CD4-positive, alpha-beta T cell (primary cell): Measurements from ENCODE around the gene RB1. TPM values are rescaled to one million over a fixed set of nuclear protein-coding genes. Genes with fewer than 3 reads are reported as not detected.

ENCODE experiments used
- ATAC-seq: fragments of 200-7000 bp; cut with Tn5 transposase; one replicate; pipeline ENCODE4 v1.10.0; 2022; ENCODE audit warnings: mild to moderate bottlenecking; ENCODE audit not compliant: poor library complexity
- CTCF ChIA-PET: fragments of 350-600 bp; sonication (Branson Sonifier 250); formaldehyde crosslinking; loops from one replicate; lab custom pipeline; 2021; ENCODE audit warnings: antibody characterized with exemption, inconsistent platforms; lab: Charles Lee
- POLR2A ChIA-PET: fragments of 350-600 bp; sonication (Branson Sonifier 250); formaldehyde crosslinking; loops from one replicate; lab custom pipeline; 2021; ENCODE audit warnings: antibody characterized with exemption, inconsistent platforms; lab: Charles Lee
- DNase-seq, 14 experiments: peaks; one replicate each; pipeline ENCODE4 v3.0.0-alpha.2; 2013 to 2020; ENCODE audit warnings: mixed read lengths in 2 of 14
- H3K27ac ChIP-seq, 2 donors: one replicate each; pipeline versions ENCODE4 v1.5.1 to v1.7.0; 2013; ENCODE audit warnings: low read length in 2 of 2, low read depth in 1 of 2, mild to moderate bottlenecking in 1 of 2
- H3K27me3 ChIP-seq, 2 experiments: 1 replicate in 1 of 2; 2 replicates in 1 of 2; pipeline versions ENCODE4 v1.6.1 to v1.7.0; 2013; ENCODE audit warnings: low read length in 2 of 2, control low read depth in 1 of 2, mild to moderate bottlenecking in 1 of 2, moderate library complexity in 1 of 2; ENCODE audit not compliant: insufficient read depth in 2 of 2, control insufficient read depth in 1 of 2
- H3K36me3 ChIP-seq: one replicate; pipeline ENCODE4 v1.6.1; 2013; ENCODE audit warnings: low read length, control low read depth; ENCODE audit not compliant: insufficient read depth
- H3K4me1 ChIP-seq: one replicate; pipeline ENCODE4 v1.6.1; 2013; ENCODE audit warnings: low read length, control low read depth; ENCODE audit not compliant: insufficient read depth
- H3K4me3 ChIP-seq: one replicate; pipeline ENCODE4 v1.5.1; 2013; ENCODE audit warnings: mild to moderate bottlenecking, low read length, moderate library complexity
- H3K9me3 ChIP-seq, 2 experiments: 1 replicate in 1 of 2; 2 replicates in 1 of 2; pipeline versions ENCODE4 v1.6.1 to v1.7.0; 2013; ENCODE audit warnings: low read length in 2 of 2, mild to moderate bottlenecking in 2 of 2, control low read depth in 1 of 2, moderate library complexity in 1 of 2; ENCODE audit not compliant: control insufficient read depth in 1 of 2, insufficient read depth in 1 of 2
- H3K27ac Mint-ChIP-seq: one replicate; pipeline ENCODE4 v1.8.0; 2020; ENCODE audit warnings: mixed read lengths
- H3K27me3 Mint-ChIP-seq: one replicate; pipeline ENCODE4 v1.8.0; 2021; ENCODE audit warnings: mixed read lengths
- H3K36me3 Mint-ChIP-seq: one replicate; pipeline ENCODE4 v1.8.0; 2021; ENCODE audit warnings: low read depth, mixed read lengths
- H3K4me1 Mint-ChIP-seq: one replicate; pipeline ENCODE4 v1.8.0; 2021; ENCODE audit warnings: low read depth, mixed read lengths
- H3K4me3 Mint-ChIP-seq: one replicate; pipeline ENCODE4 v1.8.0; 2020; ENCODE audit warnings: mild to moderate bottlenecking, mixed read lengths
- H3K9me3 Mint-ChIP-seq: one replicate; pipeline ENCODE4 v1.8.0; 2020; ENCODE audit warnings: mixed read lengths
- intact Hi-C, 2 experiments: fragments of 100-400 bp; cut with DNase I in 1 of 2; cut with micrococcal nuclease in 1 of 2; formaldehyde crosslinking; loops; one replicate each; pipeline versions ENCODE4 v1.15.1 to v1.9.0; 2023 to 2025; cut with DNase I, micrococcal nuclease
- total RNA-seq, 174 experiments: library from RNA in 2 of 174; stranded (reverse) in 2 of 174; gene quantifications; one replicate each; pipeline ENCODE4 v1.2.3 and lab custom pipeline; 2021 to 2026
- TF ChIP-seq, protein P1 (sequence below): fragments of 200-600 bp; IDR thresholded peaks from one replicate; pipeline ENCODE4 v1.8.0; 2022; ENCODE audit warnings: antibody characterized with exemption, mild to moderate bottlenecking

Gene RB1
- total RNA-seq, 2 experiments from 2014 or later: 14.9 to 18.4 TPM

DNA sequence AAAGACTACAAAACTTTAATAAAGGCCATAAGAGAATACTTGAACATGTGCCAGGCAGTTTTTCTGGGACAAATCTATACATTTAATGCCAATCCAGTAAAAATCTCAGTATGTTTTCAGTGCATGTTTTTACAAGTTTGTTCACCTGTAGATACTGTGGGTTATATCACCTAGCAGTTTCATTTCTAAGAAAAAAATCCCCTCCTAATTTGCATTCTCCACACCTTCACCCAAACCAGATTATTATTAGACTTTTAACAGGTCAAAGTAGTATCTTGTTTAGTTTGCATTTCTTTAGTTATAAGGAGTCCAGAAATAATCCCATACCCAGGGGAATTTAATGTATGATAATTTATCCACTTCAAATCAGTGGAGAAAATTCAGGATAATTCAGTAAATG, 126.3 kb downstream of the RB1 start:
- peaks cover 44% of the 10 kb centered on the region for H3K4me1 Mint-ChIP-seq
- H3K27me3 Mint-ChIP-seq: no peaks in the 10 kb centered on the region
- Histone ChIP-seq H3K4me1 (peaks cover 11% of the 10 kb centered on the region), H3K27ac (no peak overlapping the region), H3K9me3 (no peaks in the 10 kb centered on the region), H3K36me3 (no peaks in the 10 kb centered on the region), H3K27me3 (no peaks in the 10 kb centered on the region), H3K4me3 (no peak overlapping the region)
- no peak overlapping the region for H3K4me3 Mint-ChIP-seq
- H3K36me3 Mint-ChIP-seq: peaks cover 5% of the 10 kb centered on the region
- POLR2A ChIA-PET: interaction anchor here (0.7 to 1.8 kb wide), 3 partner anchors 17 to 68 kb away, joined by 3 to 4 read pairs (median 4); partner anchors contain the start of gene LPAR6
- no peaks in the 10 kb centered on the region for H3K9me3 Mint-ChIP-seq
- H3K27ac Mint-ChIP-seq: no peak overlapping the region
- CTCF ChIA-PET: no interaction called here
- no peak for ATAC-seq
- TF ChIP-seq, protein P1, sequence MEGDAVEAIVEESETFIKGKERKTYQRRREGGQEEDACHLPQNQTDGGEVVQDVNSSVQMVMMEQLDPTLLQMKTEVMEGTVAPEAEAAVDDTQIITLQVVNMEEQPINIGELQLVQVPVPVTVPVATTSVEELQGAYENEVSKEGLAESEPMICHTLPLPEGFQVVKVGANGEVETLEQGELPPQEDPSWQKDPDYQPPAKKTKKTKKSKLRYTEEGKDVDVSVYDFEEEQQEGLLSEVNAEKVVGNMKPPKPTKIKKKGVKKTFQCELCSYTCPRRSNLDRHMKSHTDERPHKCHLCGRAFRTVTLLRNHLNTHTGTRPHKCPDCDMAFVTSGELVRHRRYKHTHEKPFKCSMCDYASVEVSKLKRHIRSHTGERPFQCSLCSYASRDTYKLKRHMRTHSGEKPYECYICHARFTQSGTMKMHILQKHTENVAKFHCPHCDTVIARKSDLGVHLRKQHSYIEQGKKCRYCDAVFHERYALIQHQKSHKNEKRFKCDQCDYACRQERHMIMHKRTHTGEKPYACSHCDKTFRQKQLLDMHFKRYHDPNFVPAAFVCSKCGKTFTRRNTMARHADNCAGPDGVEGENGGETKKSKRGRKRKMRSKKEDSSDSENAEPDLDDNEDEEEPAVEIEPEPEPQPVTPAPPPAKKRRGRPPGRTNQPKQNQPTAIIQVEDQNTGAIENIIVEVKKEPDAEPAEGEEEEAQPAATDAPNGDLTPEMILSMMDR: no peak
- intact Hi-C loops: no loop called here
- no peak for DNase-seq

DNA sequence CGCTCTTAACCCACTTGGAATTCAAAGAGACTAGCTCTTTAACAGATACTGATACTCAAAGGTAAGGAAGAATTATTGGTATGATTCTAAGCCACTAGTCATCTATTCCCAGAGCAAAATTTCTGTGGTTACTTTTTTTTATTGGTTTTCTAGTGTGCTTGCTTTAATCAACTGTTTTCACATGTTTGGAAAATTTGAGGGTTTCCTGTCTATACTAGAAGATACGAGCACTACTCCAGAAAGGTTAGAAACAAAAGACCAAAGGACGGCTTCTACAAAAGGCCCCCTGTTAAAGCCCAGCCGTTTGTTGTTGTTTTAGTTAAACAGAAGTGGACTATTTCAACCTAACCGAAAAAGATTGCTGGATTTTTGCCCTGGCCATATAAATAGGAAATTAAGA, 127.9 kb downstream of the RB1 start:
- Histone ChIP-seq H3K27ac (no peak overlapping the region), H3K36me3 (no peaks in the 10 kb centered on the region), H3K27me3 (no peaks in the 10 kb centered on the region), H3K9me3 (no peaks in the 10 kb centered on the region), H3K4me3 (no peak overlapping the region), H3K4me1 (peaks cover 14% of the 10 kb centered on the region)
- Mint-ChIP-seq H3K36me3 (peaks cover 5% of the 10 kb centered on the region), H3K9me3 (no peaks in the 10 kb centered on the region), H3K4me3 (peak overlapping the region; percentile 43), H3K27ac (peak overlapping the region; percentile 8), H3K27me3 (no peaks in the 10 kb centered on the region), H3K4me1 (peaks cover 59% of the 10 kb centered on the region)
- ChIA-PET CTCF (interaction anchor here (1.0 kb wide), 1 partner anchor 97 kb away, joined by 4 read pairs; no protein-coding TSS in a partner anchor), POLR2A (interaction anchor here (0.8 to 1.6 kb wide), 6 partner anchors 11 to 101 kb away, joined by 3 to 6 read pairs (median 4); partner anchors contain the start of gene RCBTB2)
- DNase-seq: no peak
- TF ChIP-seq, protein P1: no peak
- intact Hi-C loops: no loop called here
- no peak for ATAC-seq

DNA sequence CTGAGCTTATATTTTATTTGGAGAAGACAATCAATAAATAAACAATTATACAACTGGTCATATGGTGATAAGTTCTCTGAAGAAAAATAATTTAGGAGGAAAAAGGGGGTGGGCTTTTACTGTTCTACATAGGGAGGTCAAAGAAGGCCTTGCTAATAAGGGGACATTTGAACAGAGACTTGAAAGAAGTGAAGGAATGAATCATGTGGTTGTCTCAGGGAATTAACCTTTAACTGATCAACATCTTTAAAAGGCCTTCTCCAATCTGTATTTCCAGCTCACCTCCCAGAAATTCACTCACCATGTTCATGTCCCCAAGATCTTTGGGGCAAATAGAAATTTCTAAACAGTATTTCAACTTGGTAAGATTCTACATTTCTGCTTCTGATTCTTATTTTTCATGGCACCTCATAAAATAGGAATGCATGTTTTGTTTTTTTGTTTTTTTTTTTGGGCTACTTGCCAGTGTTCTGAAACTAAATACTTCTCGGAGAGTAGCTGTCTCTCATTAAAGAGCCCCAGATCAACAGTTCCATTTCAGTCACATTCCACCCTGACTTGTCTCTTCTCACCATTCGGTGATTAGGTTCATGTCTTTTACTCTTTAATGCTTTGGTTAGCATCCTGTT, 128.6 kb downstream of the RB1 start:
- no peaks in the 10 kb centered on the region for H3K36me3 ChIP-seq
- no peak overlapping the region for H3K4me3 Mint-ChIP-seq
- H3K9me3 Mint-ChIP-seq: no peaks in the 10 kb centered on the region
- POLR2A ChIA-PET: interaction anchor here (0.8 to 1.6 kb wide), 6 partner anchors 10 to 100 kb away, joined by 3 to 6 read pairs (median 4); partner anchors contain the start of gene RCBTB2
- no peak overlapping the region for H3K4me3 ChIP-seq
- no peaks in the 10 kb centered on the region for H3K27me3 Mint-ChIP-seq
- H3K4me1 ChIP-seq: peaks cover 16% of the 10 kb centered on the region
- H3K36me3 Mint-ChIP-seq: no peaks in the 10 kb centered on the region
- intact Hi-C loops: no loop called here
- TF ChIP-seq, protein P1: no peak
- peak in 1 of 14 experiments; percentile 28 for DNase-seq
- no peaks in the 10 kb centered on the region for H3K9me3 ChIP-seq
- CTCF ChIA-PET: interaction anchor here (1.0 kb wide), 1 partner anchor 98 kb away, joined by 4 read pairs; no protein-coding TSS in a partner anchor
- H3K4me1 Mint-ChIP-seq: peaks cover 61% of the 10 kb centered on the region
- H3K27ac Mint-ChIP-seq: peak overlapping the region; percentile 8
- no peaks in the 10 kb centered on the region for H3K27me3 ChIP-seq
- no peak overlapping the region for H3K27ac ChIP-seq
- ATAC-seq: no peak
